Measurements from ENCODE around the gene ADPRM.
"Not testable (repeated sequence)": the region's sequence is repeated elsewhere in the genome, so short reads cannot be mapped to it uniquely, and the experiment has no call there.

ADPRM gene, protein sequence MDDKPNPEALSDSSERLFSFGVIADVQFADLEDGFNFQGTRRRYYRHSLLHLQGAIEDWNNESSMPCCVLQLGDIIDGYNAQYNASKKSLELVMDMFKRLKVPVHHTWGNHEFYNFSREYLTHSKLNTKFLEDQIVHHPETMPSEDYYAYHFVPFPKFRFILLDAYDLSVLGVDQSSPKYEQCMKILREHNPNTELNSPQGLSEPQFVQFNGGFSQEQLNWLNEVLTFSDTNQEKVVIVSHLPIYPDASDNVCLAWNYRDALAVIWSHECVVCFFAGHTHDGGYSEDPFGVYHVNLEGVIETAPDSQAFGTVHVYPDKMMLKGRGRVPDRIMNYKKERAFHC

DNA sequence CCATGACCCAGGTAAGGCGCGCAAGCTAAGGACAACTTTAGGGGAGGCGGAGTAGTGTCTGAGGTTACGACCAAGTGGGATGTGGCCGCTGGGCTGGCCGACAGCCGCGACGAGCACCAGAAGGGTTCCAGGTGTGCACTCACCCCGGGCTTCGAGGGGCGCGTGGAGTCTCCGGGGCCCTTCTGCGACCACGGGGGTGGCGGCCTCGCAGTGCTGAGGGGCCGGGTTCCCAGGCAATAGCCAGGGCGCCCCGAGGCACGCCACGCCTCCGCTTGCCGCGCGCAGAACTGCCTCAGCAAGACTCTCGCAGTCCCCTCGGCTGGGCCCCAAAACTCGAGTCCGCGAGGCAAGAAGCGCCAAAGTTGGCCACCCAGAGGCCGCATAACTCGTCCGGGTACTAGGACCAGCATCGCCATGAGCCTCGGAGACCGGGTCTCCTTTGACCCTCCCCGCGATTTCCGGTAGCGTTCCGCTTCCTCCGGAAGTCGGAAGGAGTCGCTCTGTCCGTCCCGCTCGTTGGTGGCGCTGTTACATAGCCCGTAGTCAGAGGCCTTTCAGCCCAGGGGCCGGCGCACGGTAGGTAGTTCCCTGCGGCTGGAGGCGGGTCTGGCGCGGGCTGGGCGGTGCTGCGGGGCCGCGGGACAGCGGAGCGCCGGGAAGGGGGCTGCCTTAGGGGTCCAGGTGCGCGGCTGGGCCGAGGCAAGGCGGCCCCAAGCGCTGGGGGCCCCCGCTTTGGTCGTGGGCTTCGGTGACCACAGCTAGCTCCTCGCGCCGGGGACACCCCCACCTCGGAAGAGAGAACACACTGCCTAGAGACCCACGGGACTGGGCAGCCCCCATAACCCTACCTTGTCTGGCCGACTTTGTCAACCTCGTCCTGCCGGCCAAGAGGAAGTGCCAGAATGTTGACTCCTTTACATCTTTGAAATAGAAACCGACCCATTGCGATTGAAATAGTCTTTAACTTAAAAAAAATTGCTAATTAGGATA is at the start of gene ADPRM, which contains the start of gene SCO1:
Gene ADPRM (plus strand): TSS at position 503 of the 990 bp plus-strand sequence. CDS start 7,333 bp downstream, outside the sequence.
Gene SCO1 (minus strand): TSS at position 442 of the 990 bp plus-strand sequence. CDS start 26 bp downstream, at position 416.
- DNase-seq (ENCODE audit: low spot score), result peak; percentile 91

DNA sequence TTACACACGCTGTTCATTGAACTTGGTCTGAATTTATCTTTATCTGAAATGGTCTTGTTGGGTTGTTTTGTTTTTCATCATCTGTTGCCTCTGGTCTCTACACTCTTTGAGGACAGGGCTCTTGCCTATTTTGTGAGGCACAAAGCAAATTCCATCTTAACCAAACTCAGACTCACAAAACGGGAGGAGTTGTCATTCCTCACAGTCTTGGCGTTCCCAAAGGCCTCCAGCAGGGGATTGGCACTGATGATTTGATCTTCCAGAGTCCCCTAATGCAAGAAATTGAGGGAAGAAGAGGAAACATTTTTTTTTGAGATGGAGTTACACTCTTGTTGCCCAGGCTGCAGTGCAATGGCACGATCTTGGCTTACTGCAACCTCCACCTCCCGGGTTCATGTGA is 49.0 kb upstream of the ADPRM start:
- DNase-seq (ENCODE audit: low spot score), result no peak

DNA sequence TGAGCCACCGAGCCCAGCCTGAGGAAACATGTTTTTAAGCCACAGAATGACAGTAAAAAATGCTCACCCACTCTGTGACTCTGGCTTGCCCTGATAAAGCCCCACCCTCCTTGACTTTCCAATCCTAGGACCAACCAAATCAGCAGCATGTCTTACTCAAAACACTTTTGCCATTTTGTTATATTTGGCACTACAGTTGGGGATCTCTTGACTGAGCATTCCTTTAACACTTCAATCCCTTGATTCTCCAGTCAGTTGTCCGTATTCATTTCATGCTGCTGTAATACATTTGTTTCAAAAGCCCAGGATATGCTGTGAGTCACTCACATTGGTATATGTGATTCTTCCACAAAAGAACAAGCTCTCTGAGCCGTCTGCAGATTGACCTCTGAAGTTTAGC is 48.4 kb upstream of the ADPRM start:
- DNase-seq (ENCODE audit: low spot score), result no peak

DNA sequence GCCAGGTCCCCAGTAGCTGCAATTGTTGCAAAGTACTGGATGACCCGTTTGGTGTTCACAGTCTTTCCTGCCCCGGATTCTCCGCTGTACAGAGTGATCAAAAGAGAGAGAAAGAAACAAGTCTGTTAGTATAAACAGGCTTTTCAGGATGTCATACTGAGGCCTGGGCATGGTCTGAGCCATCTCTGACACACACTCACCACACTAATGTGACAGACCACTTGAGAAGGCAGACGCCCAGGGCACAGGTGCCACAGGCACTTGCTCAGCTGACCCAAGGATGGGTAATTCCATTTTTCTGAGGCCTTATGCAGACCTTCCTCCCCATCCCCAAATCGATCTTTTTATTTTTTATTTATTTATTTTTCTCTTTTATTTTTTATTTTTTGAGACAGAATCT is 47.8 kb upstream of the ADPRM start:
- DNase-seq (ENCODE audit: low spot score), result no peak

DNA sequence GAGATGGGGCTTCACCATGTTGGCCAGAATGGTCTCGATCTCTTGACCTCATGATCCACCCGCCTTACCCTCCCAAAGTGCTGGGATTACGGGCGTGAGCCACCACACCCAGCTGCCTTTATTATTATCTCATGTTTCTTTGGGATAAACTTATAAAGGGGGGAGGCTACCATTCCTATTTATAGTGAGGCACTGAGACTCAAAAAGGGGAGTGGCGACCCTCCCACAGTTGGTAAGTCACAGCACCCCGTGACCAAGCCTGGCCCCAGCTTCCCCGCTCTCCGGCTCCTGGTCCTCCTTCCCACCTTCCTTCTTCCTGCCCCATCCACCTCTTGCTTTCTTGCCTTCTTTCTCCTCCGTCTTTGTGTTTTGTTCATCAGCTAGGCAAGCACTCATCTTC is 45.5 kb upstream of the ADPRM start:
- DNase-seq (ENCODE audit: low spot score), result no peak

DNA sequence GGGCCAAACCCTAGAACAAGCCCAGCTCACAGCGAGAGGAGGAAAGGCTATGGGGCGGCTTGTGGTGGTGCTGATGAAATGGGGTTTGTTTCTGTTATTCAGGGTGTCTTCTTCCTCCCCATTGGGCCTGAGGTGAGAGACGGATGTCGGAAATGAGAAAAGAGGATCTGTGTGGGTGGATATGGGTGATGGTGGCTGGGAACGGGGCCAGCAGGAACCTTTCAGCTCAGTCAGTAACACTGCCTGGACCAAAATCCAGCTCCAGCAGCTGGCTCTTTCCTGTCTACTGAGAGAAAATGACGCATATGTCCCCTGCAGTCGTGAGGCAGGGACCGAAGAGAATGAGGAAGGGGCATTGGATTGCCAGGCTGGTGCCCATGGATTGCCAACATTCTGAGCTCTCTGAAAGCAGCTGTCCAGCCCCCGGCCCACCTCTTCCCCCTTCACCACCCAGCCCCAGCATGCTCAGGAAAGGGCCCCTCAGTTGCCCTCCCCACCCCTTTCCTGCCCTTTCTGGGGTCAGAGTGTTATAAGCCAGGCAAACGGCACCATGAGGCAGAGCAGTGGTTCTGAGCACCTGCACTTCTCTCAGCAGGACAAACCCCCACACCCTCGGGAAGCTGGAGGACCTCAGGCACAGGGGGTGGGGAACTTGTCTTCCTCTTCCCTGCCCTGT is 44.3 kb upstream of the ADPRM start:
- DNase-seq (ENCODE audit: low spot score), result no peak

DNA sequence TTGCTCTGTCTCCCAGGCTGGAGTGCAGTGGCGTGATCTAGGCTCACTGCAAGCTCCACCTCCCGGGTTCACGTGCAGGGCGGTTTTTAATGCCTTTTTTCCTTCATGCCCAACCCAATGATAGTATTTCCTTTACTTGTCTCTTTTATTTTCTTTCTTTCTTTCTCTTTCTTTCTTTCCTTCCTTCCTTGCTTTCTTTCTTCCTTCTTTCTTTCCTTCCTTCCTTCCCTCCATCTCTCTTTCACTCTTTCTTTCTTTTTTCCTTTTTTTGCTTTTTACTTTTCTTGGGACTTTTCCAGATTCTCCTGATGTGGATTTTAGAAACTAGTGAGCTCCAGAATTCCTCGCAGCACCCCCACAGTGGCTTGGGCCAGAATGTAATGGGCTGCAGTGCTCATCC is 43.4 kb upstream of the ADPRM start:
- no peak for DNase-seq (ENCODE audit: low spot score)

DNA sequence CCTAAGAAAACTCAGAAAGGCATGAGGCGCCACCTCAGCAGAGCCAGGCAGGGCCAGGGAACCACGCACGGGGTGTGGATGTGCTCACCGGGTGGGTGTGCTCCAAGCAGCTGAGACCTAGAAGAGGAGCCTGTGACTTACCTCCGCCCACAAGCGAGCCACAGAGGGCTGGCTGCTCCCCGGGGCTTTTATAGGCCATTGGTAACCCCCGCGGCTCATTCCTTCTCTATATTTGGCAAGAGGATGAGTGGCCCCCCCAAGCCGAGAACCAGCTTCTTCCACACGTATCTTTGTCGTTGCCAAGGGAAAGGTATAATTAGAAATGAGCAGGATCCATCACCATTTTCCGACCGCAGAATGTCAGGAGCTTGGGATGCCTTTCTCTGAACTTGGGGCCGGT is 40.2 kb upstream of the ADPRM start, which contains the start of gene MYH3:
Gene MYH3 (minus strand): TSS at position 162 of the 400 bp plus-strand sequence. CDS start 2,245 bp downstream, outside the sequence.
- no peak for DNase-seq (ENCODE audit: low spot score)

DNA sequence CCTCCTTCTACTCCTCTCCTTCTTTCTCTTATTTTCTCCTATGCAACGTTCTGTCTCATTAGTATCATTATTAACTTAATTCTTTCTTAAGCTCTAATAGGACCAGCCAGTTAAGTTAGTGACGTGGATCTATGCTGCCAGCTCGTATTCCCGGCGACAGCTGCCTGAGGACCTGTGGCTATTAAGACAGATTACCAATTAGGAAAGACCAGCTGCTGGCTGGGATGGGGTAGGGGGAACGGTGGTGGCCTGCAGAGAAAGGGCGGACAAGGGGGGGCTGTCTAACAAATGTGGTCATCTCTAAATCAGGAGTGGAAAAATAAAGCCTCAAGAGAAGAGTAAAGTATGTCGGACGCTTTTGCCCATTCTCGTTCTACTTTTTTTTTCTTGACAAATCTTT is 39.5 kb upstream of the ADPRM start:
- DNase-seq (ENCODE audit: low spot score), result no peak

DNA sequence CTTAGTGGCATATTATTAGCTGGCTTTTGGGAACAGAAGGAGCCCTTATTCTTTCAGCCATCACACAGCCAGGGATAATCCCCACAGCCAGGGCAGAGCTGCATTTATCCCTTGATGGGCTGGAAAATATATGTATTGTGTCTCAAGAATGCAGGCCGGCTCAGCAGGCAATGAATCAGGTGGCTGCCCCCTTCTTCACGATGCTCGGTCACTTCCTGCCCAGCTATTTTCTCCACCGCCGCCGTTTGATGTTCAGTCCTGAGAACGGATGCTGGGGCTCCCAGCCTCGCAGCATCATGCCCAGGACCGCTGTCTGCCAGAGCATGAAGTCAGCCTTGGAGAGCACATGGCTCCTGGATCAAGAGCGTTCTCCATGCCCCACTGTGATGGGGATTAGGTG is 36.0 kb upstream of the ADPRM start:
- no peak for DNase-seq (ENCODE audit: low spot score)

DNA sequence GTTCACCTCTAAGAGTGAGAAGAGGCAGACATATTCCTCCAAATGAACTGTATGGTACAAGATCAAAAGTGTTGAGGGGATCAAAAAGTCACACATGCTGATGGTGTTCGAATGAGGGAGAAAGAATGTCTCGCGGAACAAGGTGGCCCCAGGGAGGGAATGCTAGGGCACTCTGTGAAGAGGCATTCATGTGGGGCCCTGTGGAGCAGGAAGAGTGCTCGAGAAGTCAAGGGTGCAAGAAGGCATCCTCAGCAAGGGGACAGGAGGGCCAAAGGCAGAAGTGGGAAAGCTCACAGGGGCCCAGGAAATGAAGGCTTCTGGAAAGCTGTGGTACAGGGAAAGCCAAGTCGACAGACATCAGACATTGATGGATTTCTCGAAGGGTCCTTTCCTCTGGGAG is 34.2 kb upstream of the ADPRM start:
- DNase-seq (ENCODE audit: low spot score), result no peak

DNA sequence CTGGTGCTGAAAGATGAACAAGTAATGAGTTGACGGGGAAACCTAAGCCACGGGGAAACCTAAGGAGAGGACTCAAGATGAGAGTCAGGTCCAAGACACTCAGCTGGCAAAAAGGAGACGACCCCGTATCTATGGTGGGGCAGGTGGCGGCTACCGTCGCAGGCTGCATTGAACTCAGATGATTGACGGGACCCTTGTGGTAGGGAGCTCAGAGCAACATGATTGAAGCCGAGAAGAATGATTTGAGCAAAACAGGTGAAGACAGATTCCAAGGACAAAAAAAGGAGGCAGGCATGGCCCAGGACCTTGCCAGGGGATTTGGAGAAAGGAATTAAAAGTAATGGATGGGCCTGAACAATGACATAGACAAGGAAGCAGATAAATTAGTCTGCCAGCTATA is 32.8 kb upstream of the ADPRM start:
- no peak for DNase-seq (ENCODE audit: low spot score)

DNA sequence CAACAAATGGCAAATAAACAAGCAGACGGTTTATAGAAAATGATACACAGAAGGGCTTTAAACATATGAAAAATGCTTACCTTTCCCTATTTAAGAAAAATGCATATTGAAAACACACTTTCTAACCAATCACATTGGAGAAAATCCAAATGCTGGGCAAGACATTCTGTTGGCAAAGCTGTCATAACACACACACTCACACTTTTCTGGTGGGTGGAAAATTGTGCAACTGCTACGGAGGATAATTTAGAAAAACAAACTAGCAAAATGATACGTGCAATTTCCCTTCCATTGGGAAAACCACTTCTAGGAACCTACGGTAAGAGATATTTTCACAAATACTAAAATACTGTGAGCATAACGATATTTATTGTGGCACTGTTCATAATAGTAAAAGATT is 30.5 kb upstream of the ADPRM start:
- no peak for DNase-seq (ENCODE audit: low spot score)

DNA sequence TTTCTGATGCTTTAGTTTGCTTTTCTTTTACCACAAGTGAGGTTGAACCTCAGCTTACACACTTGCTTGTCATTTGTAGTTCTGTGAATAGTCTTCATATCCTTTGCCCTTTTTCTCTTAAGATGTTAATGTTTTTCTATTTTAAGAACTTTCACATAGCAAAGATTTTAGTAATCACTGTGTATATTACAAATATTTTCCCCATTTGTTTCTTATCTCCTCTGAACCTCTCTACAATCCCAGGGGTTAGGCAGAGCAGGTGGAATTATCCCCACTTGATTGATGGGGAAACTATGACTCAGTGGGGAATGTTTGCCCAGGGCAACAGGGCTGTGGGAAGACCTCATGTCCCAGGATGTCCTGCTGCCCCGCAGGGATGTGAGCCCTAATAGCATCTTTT is 28.6 kb upstream of the ADPRM start:
- DNase-seq (ENCODE audit: low spot score), result no peak

DNA sequence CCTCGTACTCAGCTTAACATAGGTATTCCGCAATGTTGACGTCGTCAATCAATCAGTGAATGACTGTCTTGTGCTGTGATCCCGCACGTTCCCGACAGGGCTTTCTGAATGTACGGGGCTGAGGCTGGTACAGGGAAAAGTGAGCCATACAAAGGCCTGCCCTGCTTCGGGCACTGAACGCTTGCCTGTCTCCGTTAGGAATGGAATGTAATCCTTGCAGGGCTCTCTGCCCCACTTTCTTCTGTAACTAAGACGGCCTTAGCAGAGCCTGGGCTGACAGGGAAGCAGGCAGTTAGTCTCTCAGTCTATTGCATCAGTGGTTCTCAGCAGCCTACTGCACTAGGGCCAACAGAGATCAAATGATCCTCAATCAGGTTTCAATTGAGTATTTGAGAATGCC is 24.1 kb upstream of the ADPRM start:
- no peak for DNase-seq (ENCODE audit: low spot score)

DNA sequence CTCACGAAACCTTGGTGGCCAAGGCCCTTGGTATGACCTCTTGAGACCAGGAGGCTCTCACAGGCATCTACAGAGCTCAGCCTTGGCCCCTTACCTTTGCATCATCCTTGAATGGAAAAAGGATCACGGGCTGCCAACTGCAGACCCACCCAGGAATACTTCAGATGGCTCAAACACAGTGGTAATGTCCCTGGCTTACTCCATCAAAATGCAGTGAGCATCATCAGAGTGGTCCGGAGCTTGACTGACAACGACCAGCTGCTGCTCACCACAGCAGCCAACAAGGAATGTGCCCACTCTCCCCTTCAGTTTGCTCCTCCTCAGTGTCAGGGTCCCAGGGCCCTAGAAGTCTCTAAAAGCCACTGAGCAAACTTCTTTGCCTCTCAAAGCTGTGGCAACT is 22.7 kb upstream of the ADPRM start:
- DNase-seq (ENCODE audit: low spot score), result no peak

DNA sequence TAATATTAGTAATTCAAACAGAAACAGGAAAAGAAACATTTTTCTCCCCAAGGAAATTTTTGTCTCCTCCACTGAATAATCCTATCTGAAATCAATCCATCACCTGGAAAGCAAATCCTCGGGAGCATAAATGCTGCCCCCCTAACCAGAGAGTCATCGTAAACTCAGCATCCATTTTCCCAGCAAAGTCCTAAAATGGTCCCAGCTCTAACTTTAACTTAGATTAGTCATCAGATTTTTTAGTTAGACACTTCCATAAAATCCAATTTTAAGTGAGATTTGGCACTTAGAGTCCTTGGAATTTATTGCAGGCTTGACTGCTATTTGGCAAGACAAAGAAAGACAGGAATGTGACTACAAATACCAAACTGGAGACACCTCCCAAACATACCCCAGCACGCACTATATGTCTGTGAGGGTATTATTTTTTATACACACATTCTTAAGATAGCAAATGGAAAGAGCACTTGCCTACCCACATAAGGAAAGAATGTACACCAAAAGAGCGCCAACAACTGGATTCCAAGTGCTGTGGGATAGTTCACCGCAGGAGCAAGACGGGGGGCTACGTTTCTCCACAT is 15.4 kb upstream of the ADPRM start:
- no peak for DNase-seq (ENCODE audit: low spot score)

DNA sequence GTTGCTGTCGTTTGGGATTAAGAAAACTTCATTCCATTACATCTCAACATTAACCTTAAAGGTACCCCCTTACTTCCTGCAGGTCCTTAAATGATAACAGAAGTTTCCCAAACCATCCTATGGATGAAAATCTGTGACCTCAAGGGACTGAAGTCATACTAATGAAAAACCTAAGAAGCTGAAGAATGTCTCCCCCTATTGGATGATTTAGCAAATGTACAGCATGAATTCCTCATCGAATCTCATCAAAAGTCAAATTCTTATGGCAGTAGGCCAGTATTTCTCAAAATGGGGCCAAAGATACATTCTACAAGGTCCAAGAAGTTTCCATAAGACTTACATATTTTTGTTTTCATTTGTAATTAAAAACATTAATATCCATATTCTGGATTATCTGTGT is 13.5 kb upstream of the ADPRM start:
- no peak for DNase-seq (ENCODE audit: low spot score)

DNA sequence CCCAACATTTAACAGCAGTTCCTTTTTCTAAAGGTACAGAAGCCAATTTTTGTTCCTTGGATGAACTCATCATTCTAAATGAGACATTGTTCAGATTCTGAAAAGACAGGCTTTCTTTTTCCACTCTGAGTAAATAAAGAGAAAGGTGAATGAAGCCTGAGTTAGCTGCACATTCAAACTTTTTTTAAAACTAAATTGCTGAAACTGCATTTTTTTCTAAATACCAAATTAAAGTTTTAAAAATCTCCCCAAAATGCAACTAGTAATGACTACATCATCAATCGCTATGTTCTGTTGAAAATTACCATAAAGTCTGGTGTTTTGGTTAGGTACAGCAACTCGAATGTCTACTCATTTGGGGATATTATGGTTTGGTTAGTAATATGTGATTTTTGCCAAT is 9.9 kb upstream of the ADPRM start:
- no peak for DNase-seq (ENCODE audit: low spot score)

DNA sequence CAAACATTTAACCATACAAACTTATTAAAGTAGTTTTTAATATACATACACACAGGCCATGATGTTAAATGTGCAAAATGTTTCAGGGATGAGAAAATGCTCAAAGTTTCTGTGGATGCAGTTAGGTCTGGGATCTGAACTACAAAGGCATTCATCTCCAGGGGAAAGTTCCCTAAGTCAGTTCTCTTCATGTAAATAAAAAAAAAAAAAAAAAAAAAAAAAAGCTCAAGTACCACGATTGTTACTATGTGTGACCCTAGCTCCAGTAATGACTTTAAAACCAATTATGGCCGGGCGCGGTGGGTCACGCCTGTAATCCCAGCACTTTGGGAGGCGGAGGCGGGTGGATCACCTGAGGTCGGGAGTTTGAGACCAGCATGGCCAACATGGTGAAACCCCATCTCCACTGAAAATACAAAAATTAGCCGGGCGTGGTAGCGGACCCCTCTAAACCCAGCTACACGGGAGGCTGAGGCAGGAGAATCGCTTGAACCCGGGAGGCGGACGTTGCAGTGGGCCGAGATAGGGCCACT is 1.5 kb upstream of the ADPRM start:
- not testable (repeated sequence) for DNase-seq (ENCODE audit: low spot score)

DNA sequence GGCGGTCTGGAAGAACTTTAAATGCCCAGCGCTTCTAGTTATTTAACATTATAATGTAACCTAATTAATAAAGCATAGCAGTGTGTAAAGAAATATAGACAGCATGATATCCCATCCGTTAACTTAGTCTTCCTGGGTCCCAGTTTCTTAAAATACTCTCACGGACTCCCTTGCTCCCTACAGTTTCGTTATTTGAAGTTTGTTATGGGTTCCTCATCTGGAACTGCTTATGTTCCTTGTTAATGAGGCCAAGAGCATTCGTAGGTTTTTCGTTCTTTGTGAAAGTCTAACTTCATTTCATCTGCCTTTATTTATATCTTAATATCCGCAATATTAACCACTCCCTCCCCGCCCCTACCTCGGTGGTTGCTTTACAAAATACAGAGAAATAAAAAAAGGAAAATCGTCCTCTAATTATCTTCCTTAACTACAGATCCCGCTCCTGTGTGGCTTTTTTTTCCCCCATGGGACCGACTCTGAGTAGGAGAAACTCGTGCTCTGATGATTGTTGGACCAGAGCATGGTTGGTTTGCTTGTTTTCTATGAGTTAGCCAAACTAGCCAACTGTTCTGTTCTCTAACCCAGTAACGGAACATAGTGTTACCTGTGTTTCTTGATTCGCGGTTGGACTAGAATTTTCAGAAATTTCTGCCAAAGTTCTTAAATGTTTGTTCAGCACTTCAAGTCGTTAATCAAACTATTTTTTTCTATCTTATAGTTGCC is 863 bp downstream of the ADPRM start:
- DNase-seq (ENCODE audit: low spot score), result no peak

All from LoVo (cell line).